ENCODE measurements around the gene NMNAT2.

The NMNAT2 gene

GRCh38 chr1:183226963-183227362, 191.2 kb downstream of the NMNAT2 start:
- H3K4me1 ChIP-seq (ENCODE audit: control insufficient read depth, insufficient read depth, low read length, poor library complexity, severe bottlenecking): no peaks in the 10 kb centered on the region
- H3K4me3 ChIP-seq (ENCODE audit: insufficient read depth, low read depth, low read length, poor library complexity, severe bottlenecking): no peak overlapping the region
- no peaks in the 10 kb centered on the region for H3K36me3 ChIP-seq (ENCODE audit: control insufficient read depth, insufficient read depth, low read length)
- no peak overlapping the region for H3K27ac ChIP-seq (ENCODE audit: insufficient read depth, low read length, poor library complexity, severe bottlenecking)
- H3K27me3 ChIP-seq (replicated peaks; ENCODE audit: control insufficient read depth, insufficient read depth, low read length, poor library complexity, severe bottlenecking): peaks cover 4% of the 10 kb centered on the region
- no peak for DNase-seq
- H3K9me3 ChIP-seq (ENCODE audit: control insufficient read depth, low read length): no peaks in the 10 kb centered on the region

GRCh38 chr1:183226361-183226760, 191.8 kb downstream of the NMNAT2 start:
- no peaks in the 10 kb centered on the region for H3K36me3 ChIP-seq (ENCODE audit: control insufficient read depth, insufficient read depth, low read length)
- no peaks in the 10 kb centered on the region for H3K9me3 ChIP-seq (ENCODE audit: control insufficient read depth, low read length)
- H3K4me3 ChIP-seq (ENCODE audit: insufficient read depth, low read depth, low read length, poor library complexity, severe bottlenecking): no peak overlapping the region
- H3K4me1 ChIP-seq (ENCODE audit: control insufficient read depth, insufficient read depth, low read length, poor library complexity, severe bottlenecking): no peaks in the 10 kb centered on the region
- H3K27me3 ChIP-seq (replicated peaks; ENCODE audit: control insufficient read depth, insufficient read depth, low read length, poor library complexity, severe bottlenecking): peaks cover 4% of the 10 kb centered on the region
- DNase-seq: no peak
- H3K27ac ChIP-seq (ENCODE audit: insufficient read depth, low read length, poor library complexity, severe bottlenecking): no peak overlapping the region

- Histone ChIP-seq H3K4me3 (ENCODE audit: insufficient read depth, low read depth, low read length, poor library complexity, severe bottlenecking) (no peak overlapping the region), H3K9me3 (ENCODE audit: control insufficient read depth, low read length) (no peaks in the 10 kb centered on the region), H3K27me3 (replicated peaks; ENCODE audit: control insufficient read depth, insufficient read depth, low read length, poor library complexity, severe bottlenecking) (peaks cover 4% of the 10 kb centered on the region), H3K36me3 (ENCODE audit: control insufficient read depth, insufficient read depth, low read length) (no peaks in the 10 kb centered on the region), H3K4me1 (ENCODE audit: control insufficient read depth, insufficient read depth, low read length, poor library complexity, severe bottlenecking) (no peaks in the 10 kb centered on the region), H3K27ac (ENCODE audit: insufficient read depth, low read length, poor library complexity, severe bottlenecking) (no peak overlapping the region)
- DNase-seq: no peak
Observed at GRCh38 chr1:183223467-183223866, 194.7 kb downstream of the NMNAT2 start.

- Histone ChIP-seq H3K4me1 (ENCODE audit: control insufficient read depth, insufficient read depth, low read length, poor library complexity, severe bottlenecking) (no peaks in the 10 kb centered on the region), H3K27ac (ENCODE audit: insufficient read depth, low read length, poor library complexity, severe bottlenecking) (no peak overlapping the region), H3K27me3 (replicated peaks; ENCODE audit: control insufficient read depth, insufficient read depth, low read length, poor library complexity, severe bottlenecking) (peaks cover 4% of the 10 kb centered on the region), H3K4me3 (ENCODE audit: insufficient read depth, low read depth, low read length, poor library complexity, severe bottlenecking) (no peak overlapping the region), H3K36me3 (ENCODE audit: control insufficient read depth, insufficient read depth, low read length) (no peaks in the 10 kb centered on the region), H3K9me3 (ENCODE audit: control insufficient read depth, low read length) (no peaks in the 10 kb centered on the region)
- DNase-seq: no peak
Observed at GRCh38 chr1:183222909-183223308, 195.3 kb downstream of the NMNAT2 start.

GRCh38 chr1:183219616-183220009, 198.6 kb downstream of the NMNAT2 start:
- Histone ChIP-seq H3K4me1 (ENCODE audit: control insufficient read depth, insufficient read depth, low read length, poor library complexity, severe bottlenecking) (no peaks in the 10 kb centered on the region), H3K36me3 (ENCODE audit: control insufficient read depth, insufficient read depth, low read length) (no peaks in the 10 kb centered on the region), H3K4me3 (ENCODE audit: insufficient read depth, low read depth, low read length, poor library complexity, severe bottlenecking) (no peak overlapping the region), H3K27ac (ENCODE audit: insufficient read depth, low read length, poor library complexity, severe bottlenecking) (no peak overlapping the region), H3K9me3 (ENCODE audit: control insufficient read depth, low read length) (no peaks in the 10 kb centered on the region), H3K27me3 (replicated peaks; ENCODE audit: control insufficient read depth, insufficient read depth, low read length, poor library complexity, severe bottlenecking) (no peaks in the 10 kb centered on the region)
- DNase-seq: no peak

GRCh38 chr1:183218971-183219615, 199.1 kb downstream of the NMNAT2 start:
- H3K27me3 ChIP-seq (replicated peaks; ENCODE audit: control insufficient read depth, insufficient read depth, low read length, poor library complexity, severe bottlenecking): no peaks in the 10 kb centered on the region
- peak in 2 of 3 donors; percentile 1 for DNase-seq
- no peak overlapping the region for H3K4me3 ChIP-seq (ENCODE audit: insufficient read depth, low read depth, low read length, poor library complexity, severe bottlenecking)
- H3K9me3 ChIP-seq (ENCODE audit: control insufficient read depth, low read length): no peaks in the 10 kb centered on the region
- H3K4me1 ChIP-seq (ENCODE audit: control insufficient read depth, insufficient read depth, low read length, poor library complexity, severe bottlenecking): no peaks in the 10 kb centered on the region
- H3K27ac ChIP-seq (ENCODE audit: insufficient read depth, low read length, poor library complexity, severe bottlenecking): no peak overlapping the region
- no peaks in the 10 kb centered on the region for H3K36me3 ChIP-seq (ENCODE audit: control insufficient read depth, insufficient read depth, low read length)

GRCh38 chr1:183218027-183218618, 200.1 kb downstream of the NMNAT2 start:
- no peaks in the 10 kb centered on the region for H3K4me1 ChIP-seq (ENCODE audit: control insufficient read depth, insufficient read depth, low read length, poor library complexity, severe bottlenecking)
- no peak overlapping the region for H3K4me3 ChIP-seq (ENCODE audit: insufficient read depth, low read depth, low read length, poor library complexity, severe bottlenecking)
- H3K36me3 ChIP-seq (ENCODE audit: control insufficient read depth, insufficient read depth, low read length): no peaks in the 10 kb centered on the region
- no peaks in the 10 kb centered on the region for H3K9me3 ChIP-seq (ENCODE audit: control insufficient read depth, low read length)
- H3K27me3 ChIP-seq (replicated peaks; ENCODE audit: control insufficient read depth, insufficient read depth, low read length, poor library complexity, severe bottlenecking): no peaks in the 10 kb centered on the region
- DNase-seq: no peak
- H3K27ac ChIP-seq (ENCODE audit: insufficient read depth, low read length, poor library complexity, severe bottlenecking): no peak overlapping the region

- no peak for DNase-seq
- Histone ChIP-seq H3K9me3 (ENCODE audit: control insufficient read depth, low read length) (no peaks in the 10 kb centered on the region), H3K4me1 (ENCODE audit: control insufficient read depth, insufficient read depth, low read length, poor library complexity, severe bottlenecking) (no peaks in the 10 kb centered on the region), H3K36me3 (ENCODE audit: control insufficient read depth, insufficient read depth, low read length) (no peaks in the 10 kb centered on the region), H3K27ac (ENCODE audit: insufficient read depth, low read length, poor library complexity, severe bottlenecking) (no peak overlapping the region), H3K27me3 (replicated peaks; ENCODE audit: control insufficient read depth, insufficient read depth, low read length, poor library complexity, severe bottlenecking) (no peaks in the 10 kb centered on the region), H3K4me3 (ENCODE audit: insufficient read depth, low read depth, low read length, poor library complexity, severe bottlenecking) (no peak overlapping the region)
Observed at GRCh38 chr1:183215936-183216335, 202.2 kb downstream of the NMNAT2 start.

- no peaks in the 10 kb centered on the region for H3K9me3 ChIP-seq (ENCODE audit: control insufficient read depth, low read length)
- H3K27ac ChIP-seq (ENCODE audit: insufficient read depth, low read length, poor library complexity, severe bottlenecking): no peak overlapping the region
- H3K4me3 ChIP-seq (ENCODE audit: insufficient read depth, low read depth, low read length, poor library complexity, severe bottlenecking): no peak overlapping the region
- no peaks in the 10 kb centered on the region for H3K36me3 ChIP-seq (ENCODE audit: control insufficient read depth, insufficient read depth, low read length)
- no peaks in the 10 kb centered on the region for H3K27me3 ChIP-seq (replicated peaks; ENCODE audit: control insufficient read depth, insufficient read depth, low read length, poor library complexity, severe bottlenecking)
- no peak for DNase-seq
- H3K4me1 ChIP-seq (ENCODE audit: control insufficient read depth, insufficient read depth, low read length, poor library complexity, severe bottlenecking): no peaks in the 10 kb centered on the region
Observed at GRCh38 chr1:183215076-183215720, 203.0 kb downstream of the NMNAT2 start.

All from effector memory CD4-positive, alpha-beta T cell (primary cell).